HepG2 (cell line): Measurements from ENCODE around the gene COMMD10. TPM values are rescaled to one million over a fixed set of nuclear protein-coding genes. Genes with fewer than 3 reads are reported as not detected.

ENCODE experiments used
- ATAC-seq: fragments of 200-7000 bp; cut with Tn5 transposase; 3 replicates; pipeline ENCODE4 v1.9.1; 2020; ENCODE audit warnings: mild to moderate bottlenecking, moderate library complexity
- BruUV-seq: library from RNA; stranded (reverse); fragments of 400-500 nt; replicated peaks from 2 replicates; lab custom pipeline; 2021; lab: Mats Ljungman, UMichigan
- CTCF ChIA-PET: fragments of 300-600 bp; formaldehyde crosslinking; extraction: SDS; loops from one replicate; lab custom pipeline; 2021; ENCODE audit warnings: low total read pairs, inconsistent platforms, low intra/inter-chr PET ratio; lab: Yijun Ruan, JAX
- POLR2A ChIA-PET: fragments of 350-600 bp; sonication (Branson Sonifier 250); formaldehyde crosslinking; loops from one replicate; lab custom pipeline; 2020; ENCODE audit warnings: antibody characterized with exemption, inconsistent platforms; lab: Yijun Ruan, JAX
- DNase-seq: peaks from one replicate; pipeline ENCODE4 v3.0.0-alpha.2; 2015; ENCODE audit warnings: low spot score
- FAIRE-seq: peaks from 3 replicates; lab custom pipeline; 2011; peaks lifted over from hg19 to GRCh38; lab: Jason Lieb, UNC
- H2AFZ ChIP-seq: one replicate; pipeline ENCODE4 v1.6.1; 2011; ENCODE audit warnings: low read length, inconsistent platforms
- H3K27ac ChIP-seq: fragments of 300-600 bp; 3 replicates; pipeline ENCODE4 v1.8.0; 2011; ENCODE audit warnings: mixed run types, mild to moderate bottlenecking, mixed read lengths, low read length, inconsistent platforms; ENCODE audit not compliant: insufficient read depth; ENCODE audit errors: extremely low read length
- H3K27me3 ChIP-seq, 2 experiments: fragments of 200-600 bp in 1 of 2; 2 replicates in 1 of 2; 3 replicates in 1 of 2; pipeline versions ENCODE4 v1.6.0 to v1.8.0; 2011; ENCODE audit warnings: low read length in 2 of 2, mild to moderate bottlenecking in 2 of 2, moderate library complexity in 2 of 2, inconsistent platforms in 1 of 2; ENCODE audit not compliant: insufficient read depth in 2 of 2, control insufficient read depth in 1 of 2
- H3K36me3 ChIP-seq, 2 experiments: fragments of 200-600 bp in 1 of 2; replicated peaks in 1 of 2; 2 replicates in 1 of 2; 3 replicates in 1 of 2; pipeline versions ENCODE4 v1.5.1 to v1.8.0; 2011; ENCODE audit warnings: low read length in 2 of 2, inconsistent platforms in 1 of 2; ENCODE audit not compliant: insufficient read depth in 2 of 2, control insufficient read depth in 1 of 2
- H3K4me1 ChIP-seq: 2 replicates; pipeline ENCODE4 v1.5.1; 2012; ENCODE audit warnings: low read length, inconsistent platforms; ENCODE audit not compliant: insufficient read depth
- H3K4me2 ChIP-seq: 2 replicates; pipeline ENCODE4 v1.6.0; 2011; ENCODE audit warnings: low read depth, low read length, inconsistent platforms
- H3K4me3 ChIP-seq, 3 experiments: fragments of 200-600 bp in 1 of 3; sonication (generic), shearing (Covaris generic) in 1 of 3; replicated peaks in 1 of 3; 2 replicates each; pipeline ENCODE4 v1.5.1; 2011 to 2016; ENCODE audit warnings: low read length in 3 of 3, inconsistent platforms in 2 of 3, low read depth in 2 of 3, mild to moderate bottlenecking in 2 of 3, control low read depth in 1 of 3, mixed read lengths in 1 of 3; ENCODE audit not compliant: insufficient read depth in 1 of 3
- H3K79me2 ChIP-seq: one replicate; pipeline ENCODE4 v1.6.1; 2011; ENCODE audit warnings: low read length, inconsistent platforms; ENCODE audit not compliant: insufficient read depth
- H3K9ac ChIP-seq: 2 replicates; pipeline ENCODE4 v1.6.0; 2011; ENCODE audit warnings: mild to moderate bottlenecking, low read depth, low read length, inconsistent platforms; ENCODE audit not compliant: insufficient read depth
- H3K9me3 ChIP-seq: 2 replicates; pipeline ENCODE4 v1.5.1; 2012; ENCODE audit warnings: mild to moderate bottlenecking, low read length
- H4K20me1 ChIP-seq: 2 replicates; pipeline ENCODE4 v1.6.0; 2011; ENCODE audit warnings: inconsistent platforms, mild to moderate bottlenecking, low read length, moderate library complexity; ENCODE audit not compliant: insufficient read depth
- CEBPB ChIP-seq: IDR thresholded peaks from 2 replicates; pipeline ENCODE4 v1.6.1; 2011; ENCODE audit warnings: low read depth, low read length, improper control_type of control experiment, borderline replicate concordance
- CEBPG ChIP-seq: IDR thresholded peaks from 2 replicates; pipeline ENCODE4 v1.6.1; 2016
- GPN1 ChIP-seq: sonication (generic); formaldehyde crosslinking; IDR thresholded peaks from 2 replicates; pipeline ENCODE4 v1.5.1; 2020; ENCODE audit warnings: missing genetic modification reagents, borderline replicate concordance
- GTF3A ChIP-seq: sonication (generic); formaldehyde crosslinking; conservative IDR thresholded peaks from 2 replicates; pipeline ENCODE4 v1.4.0; 2020; ENCODE audit warnings: mild to moderate bottlenecking, missing genetic modification reagents
- HNF4G ChIP-seq, 2 experiments: sonication (generic) in 1 of 2; formaldehyde crosslinking in 1 of 2; IDR thresholded peaks; 2 replicates each; pipeline versions ENCODE4 v1.4.0 to v1.6.1; 2011 to 2020; ENCODE audit warnings: borderline replicate concordance in 2 of 2, low read depth in 2 of 2, mild to moderate bottlenecking in 2 of 2, low read length in 1 of 2, missing genetic modification reagents in 1 of 2, moderate library complexity in 1 of 2
- KLF15 ChIP-seq: sonication (generic); formaldehyde crosslinking; IDR thresholded peaks from 2 replicates; pipeline ENCODE4 v1.8.1; 2023; ENCODE audit warnings: borderline replicate concordance, mild to moderate bottlenecking, inconsistent platforms, missing genetic modification reagents, mixed read lengths
- NCOA1 ChIP-seq: sonication (generic); formaldehyde crosslinking; IDR thresholded peaks from 2 replicates; pipeline ENCODE4 v1.9.0; 2021; ENCODE audit warnings: missing genetic modification reagents
- NR2F6 ChIP-seq, 2 experiments: IDR thresholded peaks; 2 replicates each; pipeline ENCODE4 v1.6.1; 2016; ENCODE audit warnings: antibody characterized with exemption in 1 of 2, mild to moderate bottlenecking in 1 of 2
- SALL2 ChIP-seq: sonication (generic); formaldehyde crosslinking; IDR thresholded peaks from 2 replicates; pipeline ENCODE4 v1.8.1; 2023; ENCODE audit warnings: mild to moderate bottlenecking, missing genetic modification reagents, inconsistent platforms
- SSRP1 ChIP-seq: IDR thresholded peaks from 2 replicates; pipeline ENCODE4 v1.6.1; 2016; ENCODE audit warnings: control low read depth
- TCF7L2 ChIP-seq: IDR thresholded peaks from 2 replicates; pipeline ENCODE4 v1.6.1; 2011; ENCODE audit warnings: mild to moderate bottlenecking, low read depth, low read length, moderate library complexity
- TSC22D2 ChIP-seq: sonication (generic); formaldehyde crosslinking; IDR thresholded peaks from 2 replicates; pipeline ENCODE4 v1.5.1; 2020; ENCODE audit warnings: missing genetic modification reagents, mild to moderate bottlenecking, borderline replicate concordance
- YY1 ChIP-seq: IDR thresholded peaks from 2 replicates; pipeline ENCODE4 v1.6.1; 2011; ENCODE audit warnings: low read length, low read depth, moderate library complexity, mild to moderate bottlenecking; ENCODE audit not compliant: insufficient read depth, insufficient replicate concordance
- ZNF138 ChIP-seq: sonication (generic); formaldehyde crosslinking; IDR thresholded peaks from 2 replicates; pipeline ENCODE4 v1.5.0; 2020; ENCODE audit warnings: mild to moderate bottlenecking, low read depth, missing genetic modification reagents
- ZNF547 ChIP-seq: sonication (generic); formaldehyde crosslinking; IDR thresholded peaks from 2 replicates; pipeline ENCODE4 v1.5.1; 2020; ENCODE audit warnings: mild to moderate bottlenecking, missing genetic modification reagents
- ZNF629 ChIP-seq: sonication (generic); formaldehyde crosslinking; conservative IDR thresholded peaks from 2 replicates; pipeline ENCODE4 v1.5.0; 2020; ENCODE audit warnings: missing genetic modification reagents
- ZNF724P ChIP-seq: sonication (generic); formaldehyde crosslinking; IDR thresholded peaks from 2 replicates; pipeline ENCODE4 v1.8.0; 2022; ENCODE audit warnings: missing genetic modification reagents, borderline replicate concordance
- ZNF788 ChIP-seq: sonication (generic); formaldehyde crosslinking; IDR thresholded peaks from 2 replicates; pipeline ENCODE4 v1.5.0; 2020; ENCODE audit warnings: mild to moderate bottlenecking, missing genetic modification reagents, borderline replicate concordance
- WGBS: methylation state at CpG from one replicate; pipeline ENCODE4 v1.1.6; 2017; ENCODE audit warnings: low lambda C conversion rate; 5-methylcytosine and 5-hydroxymethylcytosine counted together
- in situ Hi-C: cut with HindIII; loops from 2 replicates; pipeline ENCODE4 v1.10.0; 2017; ENCODE audit warnings: low pct_unique_long_range_greater_than_20kb; ENCODE audit not compliant: extremely low pct_ligation_motif_present
- intact Hi-C: fragments of 100-400 bp; cut with micrococcal nuclease; formaldehyde crosslinking; loops from one replicate; pipeline ENCODE4 v1.10.0; 2022; ENCODE audit not compliant: unreplicated experiment
- polyA plus RNA-seq, 8 experiments: library from polyadenylated mRNA; depleted of rRNA in 3 of 8; stranded (reverse) in 7 of 8; unstranded in 1 of 8; fragments of >200 nt; fragmentation: Illumina TruSeq in 4 of 8; extraction: Trizol in 4 of 8; gene quantifications; 2 replicates each; pipeline versions ENCODE4 v1.2.1 to v1.2.3, GENCODE V29; 2011 to 2016; ENCODE audit warnings: low read depth in 4 of 8, missing spikeins in 1 of 8, mixed read lengths in 1 of 8; ENCODE audit not compliant: insufficient read depth in 1 of 8
- total RNA-seq, 5 experiments: library from RNA; depleted of rRNA; stranded (reverse); fragments of >200 nt; fragmentation: Illumina TruSeq; extraction: Trizol; gene quantifications; 2 replicates each; pipeline ENCODE4 v1.2.3, GENCODE V29; 2016; ENCODE audit warnings: low read depth in 1 of 5

The COMMD10 gene
- total and polyA plus RNA-seq, 2 of the 13 experiments (the other 11 are each of a cell fraction or from before 2014, with no cell fraction given), result 16.9 to 39.3 TPM

DNA sequence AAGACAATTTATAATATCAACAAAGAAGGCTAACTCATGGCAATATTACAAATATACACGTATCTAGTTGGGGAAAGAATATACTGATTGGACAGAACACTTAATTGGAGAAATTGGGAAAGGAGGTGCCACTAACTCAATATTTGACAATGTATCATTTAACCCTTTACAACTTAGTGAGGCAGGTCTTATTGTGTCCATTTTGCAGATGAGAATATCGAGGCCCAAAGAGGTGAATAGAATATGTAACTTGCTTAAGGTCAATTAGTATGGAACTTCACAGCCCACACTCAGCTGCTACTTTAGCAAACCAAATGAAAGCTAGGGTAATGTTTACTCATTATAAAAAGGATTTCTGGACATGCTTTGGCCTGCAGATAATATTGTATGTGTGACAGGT is 46.2 kb downstream of the COMMD10 start:
- TF ChIP-seq SALL2 (CRISPR knock-in tag), result no peak
- no peak for TF ChIP-seq NCOA1 (CRISPR knock-in tag)
- TF ChIP-seq ZNF547 (CRISPR knock-in tag), result no peak
- peak; percentile 76 for TF ChIP-seq ZNF629
- H3K4me2 ChIP-seq, result no peak overlapping the region
- H3K9ac ChIP-seq, result no peak overlapping the region
- 97% methylated on average over 2 of the region's 2 CpGs for WGBS
- intact Hi-C loops, result loop anchor here (10.0 kb wide), 1 partner anchor 634 kb away; no protein-coding TSS in a partner anchor
- no peak overlapping the region for H3K4me3 ChIP-seq
- ChIA-PET CTCF (no interaction called here), POLR2A (no interaction called here)
- FAIRE-seq (no peak), DNase-seq (no peak), ATAC-seq (no peak)
- H2AFZ ChIP-seq, result no peak overlapping the region
- H3K27me3 ChIP-seq, result no peaks in the 10 kb centered on the region
- H4K20me1 ChIP-seq, result no peaks in the 10 kb centered on the region
- H3K4me1 ChIP-seq, result no peaks in the 10 kb centered on the region
- no peaks in the 10 kb centered on the region for H3K36me3 ChIP-seq
- no peaks in the 10 kb centered on the region for H3K9me3 ChIP-seq
- in situ Hi-C loops, result loop anchor here (25.0 kb wide), 1 partner anchor 806 kb away; no protein-coding TSS in a partner anchor
- H3K79me2 ChIP-seq, result no peaks in the 10 kb centered on the region
- BruUV-seq, result no TSS peak
- H3K27ac ChIP-seq, result no peak overlapping the region

DNA sequence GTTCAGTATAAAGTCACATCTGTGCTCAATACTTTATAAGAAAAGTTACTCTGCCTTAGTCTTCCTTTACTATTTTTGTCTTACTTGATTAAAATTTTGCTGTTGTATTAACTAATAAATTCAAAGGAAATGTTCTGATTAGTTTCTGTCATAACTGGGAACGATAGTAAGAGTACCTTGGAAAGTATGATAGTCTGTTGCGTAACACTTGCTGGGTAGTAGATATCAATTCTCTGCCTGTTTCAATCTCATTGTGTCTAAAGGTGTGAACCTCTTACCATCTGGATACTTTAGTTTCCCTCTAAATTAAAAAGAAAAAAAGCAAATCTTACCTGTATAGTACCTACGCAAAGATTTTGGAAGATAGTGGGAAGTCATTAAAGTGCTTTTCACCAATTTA is 48.5 kb downstream of the COMMD10 start:
- ChIA-PET CTCF (no interaction called here), POLR2A (no interaction called here)
- BruUV-seq, result no TSS peak
- WGBS, result 98% methylated on average over 3 of the region's 3 CpGs
- Histone ChIP-seq H3K36me3 (no peaks in the 10 kb centered on the region; a peak in 2 of 5 replicates), H3K27ac (no peak overlapping the region), H2AFZ (no peak overlapping the region), H3K4me3 (no peak overlapping the region), H3K79me2 (no peaks in the 10 kb centered on the region), H3K4me2 (no peak overlapping the region), H3K9me3 (no peaks in the 10 kb centered on the region), H3K9ac (no peak overlapping the region), H4K20me1 (no peaks in the 10 kb centered on the region; the same call in 1 of the 2 replicates), H3K4me1 (no peaks in the 10 kb centered on the region), H3K27me3 (no peaks in the 10 kb centered on the region)
- no peak for FAIRE-seq
- no peak for DNase-seq
- in situ Hi-C loops (loop anchor here (25.0 kb wide), 1 partner anchor 804 kb away; no protein-coding TSS in a partner anchor), intact Hi-C loops (loop anchor here (10.0 kb wide), 1 partner anchor 632 kb away; no protein-coding TSS in a partner anchor)
- ATAC-seq, result no peak
- TF ChIP-seq SSRP1 (CRISPR knock-in tag), result no peak
- TF ChIP-seq ZNF788 (CRISPR knock-in tag), result no peak
- TF ChIP-seq ZNF138 (CRISPR knock-in tag), result no peak
- TF ChIP-seq TCF7L2, result no peak
- no peak for TF ChIP-seq GTF3A (CRISPR knock-in tag)
- TF ChIP-seq CEBPB, result peak; percentile 87
- TF ChIP-seq TSC22D2 (CRISPR knock-in tag), result no peak
- TF ChIP-seq KLF15 (CRISPR knock-in tag), result no peak
- TF ChIP-seq YY1, result no peak
- no peak for TF ChIP-seq NR2F6 (IDR thresholded peaks at IDR 0.05)
- no peak for TF ChIP-seq NR2F6 (CRISPR knock-in tag; IDR thresholded peaks at IDR 0.05)
- no peak for TF ChIP-seq ZNF724P (CRISPR knock-in tag)
- no peak for TF ChIP-seq GPN1 (CRISPR knock-in tag)
- no peak for TF ChIP-seq HNF4G (IDR thresholded peaks at IDR 0.05; ENCODE audit: borderline replicate concordance, low read depth, low read length)
- TF ChIP-seq HNF4G (CRISPR knock-in tag; IDR thresholded peaks at IDR 0.05; ENCODE audit: borderline replicate concordance, low read depth), result no peak
- TF ChIP-seq CEBPG (CRISPR knock-in tag), result peak; percentile 47; the same call in 1 of the 2 replicates
